HCT116 (cell line): ENCODE data around the gene COL12A1. TPM values are rescaled to one million over a fixed set of nuclear protein-coding genes. Genes with fewer than 3 reads are reported as not detected.

Source experiments
- ATAC-seq: fragments of 200-7000 bp; cut with Tn5 transposase; 2 replicates; pipeline ENCODE4 v1.9.1; 2020; ENCODE audit warnings: mild to moderate bottlenecking, moderate library complexity
- BruUV-seq: library from RNA; stranded (reverse); fragments of 400-500 nt; replicated peaks from 2 replicates; lab custom pipeline; 2021; lab: Mats Ljungman, UMichigan
- CTCF ChIA-PET: fragments of 300-600 bp; sonication (Branson Sonifier 250); formaldehyde crosslinking; loops from one replicate; lab custom pipeline; 2021; ENCODE audit warnings: antibody characterized with exemption; lab: Charles Lee
- POLR2A ChIA-PET: fragments of 300-600, 350-600 bp; sonication (Branson Sonifier 250); formaldehyde crosslinking; loops from one replicate; lab custom pipeline; 2021; ENCODE audit warnings: antibody characterized with exemption; lab: Charles Lee
- RAD21 ChIA-PET, 2 experiments: fragments of 300-600 bp; sonication (Branson Sonifier 250); formaldehyde crosslinking; loops; one replicate each; lab custom pipeline; 2023; ENCODE audit warnings: low total read pairs in 2 of 2; ENCODE audit not compliant: uncharacterized antibody in 2 of 2, unreplicated experiment in 2 of 2, low non-redundant PET in 1 of 2; lab: Charles Lee
- DNase-seq: peaks from one replicate; pipeline ENCODE4 v3.0.0-alpha.2; 2010; ENCODE audit warnings: low read depth, low spot score
- H2AFZ ChIP-seq: fragments of 200-600 bp; shearing (Covaris generic), sonication (generic); 2 replicates; pipeline ENCODE4 v1.6.1; 2017; ENCODE audit warnings: low read depth, mixed run types, mixed read lengths, antibody characterized with exemption, low read length; ENCODE audit not compliant: poor library complexity, severe bottlenecking
- H3K27ac ChIP-seq: 2 replicates; pipeline ENCODE4 v1.5.1; 2012; ENCODE audit warnings: low read depth, low read length
- H3K27me3 ChIP-seq: fragments of 200-600 bp; sonication (generic); 2 replicates; pipeline ENCODE4 v1.6.1; 2016; ENCODE audit warnings: mixed run types, low read length, mixed read lengths; ENCODE audit not compliant: insufficient read depth
- H3K36me3 ChIP-seq, 2 experiments: fragments of 200-500 bp in 1 of 2; fragments of 200-600 bp in 1 of 2; sonication (Bioruptor generic) in 1 of 2; sonication (generic) in 1 of 2; 2 replicates each; pipeline versions ENCODE4 v1.5.1 to v1.6.1; 2014 to 2016; ENCODE audit warnings: low read length in 2 of 2, inconsistent platforms in 1 of 2, mixed read lengths in 1 of 2, mixed run types in 1 of 2; ENCODE audit not compliant: insufficient read depth in 2 of 2, control insufficient read depth in 1 of 2
- H3K4me1 ChIP-seq, 2 experiments: fragments of 200-600 bp in 1 of 2; sonication (generic) in 1 of 2; 2 replicates each; pipeline versions ENCODE4 v1.5.1 to v1.6.1; 2012 to 2017; ENCODE audit warnings: low read length in 2 of 2, inconsistent platforms in 1 of 2, mild to moderate bottlenecking in 1 of 2, mixed read lengths in 1 of 2, mixed run types in 1 of 2, moderate library complexity in 1 of 2; ENCODE audit not compliant: insufficient read depth in 2 of 2, control insufficient read depth in 1 of 2
- H3K4me2 ChIP-seq: fragments of 200-600 bp; sonication (generic); 2 replicates; pipeline ENCODE4 v1.6.1; 2017; ENCODE audit warnings: mixed run types, low read length, mixed read lengths
- H3K4me3 ChIP-seq, 2 experiments: fragments of 200-600 bp in 1 of 2; sonication (generic) in 1 of 2; replicated peaks in 1 of 2; 2 replicates each; pipeline ENCODE4 v1.5.1; 2011 to 2016; ENCODE audit warnings: low read length in 2 of 2, control low read depth in 1 of 2, low read depth in 1 of 2, mild to moderate bottlenecking in 1 of 2, mixed read lengths in 1 of 2, mixed run types in 1 of 2
- H3K79me2 ChIP-seq: fragments of 200-600 bp; sonication (generic); 2 replicates; pipeline ENCODE4 v1.6.1; 2017; ENCODE audit warnings: mild to moderate bottlenecking, mixed run types, low read length, moderate library complexity, mixed read lengths; ENCODE audit not compliant: insufficient read depth
- H3K9ac ChIP-seq: fragments of 200-600 bp; sonication (generic); 2 replicates; pipeline ENCODE4 v1.6.1; 2016; ENCODE audit warnings: low read length, mixed read lengths
- H3K9me2 ChIP-seq: fragments of 200-600 bp; sonication (generic), shearing (Covaris generic); 2 replicates; pipeline ENCODE4 v1.6.1; 2017; ENCODE audit warnings: mixed run types, mild to moderate bottlenecking, moderate library complexity; ENCODE audit not compliant: insufficient read depth
- H3K9me3 ChIP-seq, 2 experiments: fragments of 200-500 bp in 1 of 2; fragments of 200-600 bp in 1 of 2; sonication (Bioruptor generic) in 1 of 2; sonication (generic) in 1 of 2; 2 replicates each; pipeline ENCODE4 v1.6.1; 2014 to 2017; ENCODE audit warnings: low read length in 2 of 2, mixed read lengths in 2 of 2, inconsistent platforms in 1 of 2, low read depth in 1 of 2, mild to moderate bottlenecking in 1 of 2, mixed run types in 1 of 2, moderate library complexity in 1 of 2; ENCODE audit not compliant: control insufficient read depth in 1 of 2, insufficient read depth in 1 of 2
- H4K20me1 ChIP-seq: fragments of 200-600 bp; sonication (generic), shearing (Covaris generic); 2 replicates; pipeline ENCODE4 v1.6.1; 2017; ENCODE audit warnings: mixed run types, mild to moderate bottlenecking, moderate library complexity; ENCODE audit not compliant: insufficient read depth
- ATF3 ChIP-seq: IDR thresholded peaks from 2 replicates; pipeline ENCODE4 v1.6.1; 2012
- CEBPB ChIP-seq: IDR thresholded peaks from 2 replicates; pipeline ENCODE4 v1.6.1; 2012; ENCODE audit warnings: low read depth
- ELF1 ChIP-seq: IDR thresholded peaks from 2 replicates; pipeline ENCODE4 v1.6.1; 2012; ENCODE audit warnings: low read depth, borderline replicate concordance
- EZH2 ChIP-seq: fragments of 200-600 bp; sonication (generic); IDR thresholded peaks from 2 replicates; pipeline ENCODE4 v1.6.1; 2017; ENCODE audit warnings: antibody characterized with exemption, mixed run types
- EZH2phosphoT487 ChIP-seq: fragments of 200-600 bp; IDR thresholded peaks from 2 replicates; pipeline ENCODE4 v1.6.1; 2018; ENCODE audit warnings: antibody characterized with exemption, borderline replicate concordance
- JUND ChIP-seq: IDR thresholded peaks from 2 replicates; pipeline ENCODE4 v1.6.1; 2012
- POLR2A ChIP-seq: IDR thresholded peaks from 2 replicates; pipeline ENCODE4 v1.7.0; 2011; ENCODE audit warnings: borderline replicate concordance; ENCODE audit not compliant: insufficient read depth, insufficient read length; ENCODE audit errors: extremely low read depth
- POLR2AphosphoS5 ChIP-seq: IDR thresholded peaks from 2 replicates; pipeline ENCODE4 v1.6.1; 2011; ENCODE audit warnings: mild to moderate bottlenecking, low read depth, low read length, moderate library complexity
- RAD21 ChIP-seq: IDR thresholded peaks from 2 replicates; pipeline ENCODE4 v1.6.1; 2012; ENCODE audit warnings: low read depth, mild to moderate bottlenecking
- REST ChIP-seq: IDR thresholded peaks from 2 replicates; pipeline ENCODE4 v1.6.1; 2012; ENCODE audit warnings: low read depth
- SIN3A ChIP-seq: IDR thresholded peaks from 2 replicates; pipeline ENCODE4 v1.6.1; 2012; ENCODE audit warnings: low read depth
- SP1 ChIP-seq: IDR thresholded peaks from 2 replicates; pipeline ENCODE4 v1.6.1; 2012; ENCODE audit warnings: low read depth
- SRF ChIP-seq: IDR thresholded peaks from 2 replicates; pipeline ENCODE4 v1.6.1; 2012; ENCODE audit warnings: low read depth
- TCF7L2 ChIP-seq: IDR thresholded peaks from 2 replicates; pipeline ENCODE4 v1.7.0; 2011; ENCODE audit warnings: borderline replicate concordance, inconsistent platforms; ENCODE audit not compliant: insufficient read depth, insufficient read length; ENCODE audit errors: extremely low read depth
- ZBTB33 ChIP-seq: IDR thresholded peaks from 2 replicates; pipeline ENCODE4 v1.6.1; 2011; ENCODE audit warnings: mild to moderate bottlenecking, low read length, moderate library complexity; ENCODE audit not compliant: insufficient replicate concordance; ENCODE audit errors: extremely low read depth
- ZFX ChIP-seq: fragments of 450-650 bp; IDR thresholded peaks from 2 replicates; pipeline ENCODE4 v1.6.1; 2017
- intact Hi-C: fragments of 100-400 bp; cut with micrococcal nuclease; formaldehyde crosslinking; loops from 2 replicates; pipeline ENCODE4 v1.10.0; 2022
- total RNA-seq: library from RNA; stranded (reverse); gene quantifications from one replicate; pipeline ENCODE4 v1.2.1, GENCODE V29; 2021; ENCODE audit not compliant: unreplicated experiment

The COL12A1 gene
- total RNA-seq, 1 experiment from 2014 or later = 23.5 TPM

GRCh38 chr6:75154973-75155372 is 50.9 kb downstream of the COL12A1 start:
- H4K20me1 ChIP-seq = no peaks in the 10 kb centered on the region
- BruUV-seq = no TSS peak
- H3K4me2 ChIP-seq = no peak overlapping the region
- no peak overlapping the region for H3K4me3 ChIP-seq
- H3K27ac ChIP-seq = no peak overlapping the region
- ChIA-PET RAD21 (no interaction called here), CTCF (no interaction called here)
- no peak overlapping the region for H3K9ac ChIP-seq
- peaks cover 0 to 11% of the 10 kb centered on the region in 2 experiments; a peak in 2 of 4 replicates for H3K36me3 ChIP-seq
- H3K9me2 ChIP-seq = no peaks in the 10 kb centered on the region
- no peaks in the 10 kb centered on the region for H3K27me3 ChIP-seq
- no peaks in the 10 kb centered on the region for H3K4me1 ChIP-seq
- no peaks in the 10 kb centered on the region for H3K9me3 ChIP-seq
- H3K79me2 ChIP-seq = peaks cover 8% of the 10 kb centered on the region; the same call in 1 of the 2 replicates
- TF ChIP-seq ZFX (no peak), EZH2phosphoT487 (no peak), TCF7L2 (no peak), ELF1 (no peak), POLR2A (no peak), ZBTB33 (no peak), SP1 (no peak), CEBPB (no peak), SRF (no peak), RAD21 (no peak), REST (no peak), EZH2 (no peak), SIN3A (no peak), ATF3 (no peak), JUND (no peak), POLR2AphosphoS5 (no peak)
- TF ChIP-seq, all 23 proteins: peak for 0
- DNase-seq (no peak), ATAC-seq (no peak)
- no peak overlapping the region for H2AFZ ChIP-seq
- intact Hi-C loops = no loop called here
- POLR2A ChIA-PET = interaction anchor here (0.7 kb wide), 1 partner anchor 1443 kb away, joined by 3 read pairs; no protein-coding TSS in a partner anchor
